ENCODE results near the gene GBP4.

DNA sequence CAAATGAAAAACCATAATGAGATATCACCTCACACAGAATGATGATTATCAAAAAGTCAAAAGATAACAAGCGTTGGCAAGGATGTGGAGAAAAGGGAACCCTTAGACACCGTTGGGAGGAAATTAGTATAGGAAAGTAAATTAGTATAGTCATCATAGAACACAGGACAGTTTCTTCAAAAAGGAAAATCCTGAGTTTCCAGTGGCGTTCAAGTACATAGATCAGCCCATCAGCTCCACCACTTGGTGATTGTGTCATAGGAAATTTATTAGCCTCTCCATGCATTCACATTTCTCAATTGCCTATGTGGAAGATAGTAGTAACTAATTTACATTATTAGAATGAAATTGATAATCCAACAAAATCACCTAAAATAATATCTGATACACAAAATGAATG is 52.0 kb downstream of the GBP4 start:
- TF ChIP-seq, protein P1, sequence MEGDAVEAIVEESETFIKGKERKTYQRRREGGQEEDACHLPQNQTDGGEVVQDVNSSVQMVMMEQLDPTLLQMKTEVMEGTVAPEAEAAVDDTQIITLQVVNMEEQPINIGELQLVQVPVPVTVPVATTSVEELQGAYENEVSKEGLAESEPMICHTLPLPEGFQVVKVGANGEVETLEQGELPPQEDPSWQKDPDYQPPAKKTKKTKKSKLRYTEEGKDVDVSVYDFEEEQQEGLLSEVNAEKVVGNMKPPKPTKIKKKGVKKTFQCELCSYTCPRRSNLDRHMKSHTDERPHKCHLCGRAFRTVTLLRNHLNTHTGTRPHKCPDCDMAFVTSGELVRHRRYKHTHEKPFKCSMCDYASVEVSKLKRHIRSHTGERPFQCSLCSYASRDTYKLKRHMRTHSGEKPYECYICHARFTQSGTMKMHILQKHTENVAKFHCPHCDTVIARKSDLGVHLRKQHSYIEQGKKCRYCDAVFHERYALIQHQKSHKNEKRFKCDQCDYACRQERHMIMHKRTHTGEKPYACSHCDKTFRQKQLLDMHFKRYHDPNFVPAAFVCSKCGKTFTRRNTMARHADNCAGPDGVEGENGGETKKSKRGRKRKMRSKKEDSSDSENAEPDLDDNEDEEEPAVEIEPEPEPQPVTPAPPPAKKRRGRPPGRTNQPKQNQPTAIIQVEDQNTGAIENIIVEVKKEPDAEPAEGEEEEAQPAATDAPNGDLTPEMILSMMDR (IDR thresholded peaks at IDR 0.05; ENCODE audit: low read depth, low read length, missing input control): no peak
- TF ChIP-seq JUND (IDR thresholded peaks at IDR 0.05) (no peak), RAD21 (IDR thresholded peaks at IDR 0.05) (no peak), EGR1 (IDR thresholded peaks at IDR 0.05; ENCODE audit: low read depth in 2 of 2) (no peak), TAF1 (conservative IDR thresholded peaks at IDR 0.05) (no peak)
- TF ChIP-seq, protein P2, sequence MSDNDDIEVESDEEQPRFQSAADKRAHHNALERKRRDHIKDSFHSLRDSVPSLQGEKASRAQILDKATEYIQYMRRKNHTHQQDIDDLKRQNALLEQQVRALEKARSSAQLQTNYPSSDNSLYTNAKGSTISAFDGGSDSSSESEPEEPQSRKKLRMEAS (IDR thresholded peaks at IDR 0.05): no peak
- TF ChIP-seq, protein P3, sequence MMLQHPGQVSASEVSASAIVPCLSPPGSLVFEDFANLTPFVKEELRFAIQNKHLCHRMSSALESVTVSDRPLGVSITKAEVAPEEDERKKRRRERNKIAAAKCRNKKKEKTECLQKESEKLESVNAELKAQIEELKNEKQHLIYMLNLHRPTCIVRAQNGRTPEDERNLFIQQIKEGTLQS (IDR thresholded peaks at IDR 0.05): no peak
- TF ChIP-seq, protein P4, sequence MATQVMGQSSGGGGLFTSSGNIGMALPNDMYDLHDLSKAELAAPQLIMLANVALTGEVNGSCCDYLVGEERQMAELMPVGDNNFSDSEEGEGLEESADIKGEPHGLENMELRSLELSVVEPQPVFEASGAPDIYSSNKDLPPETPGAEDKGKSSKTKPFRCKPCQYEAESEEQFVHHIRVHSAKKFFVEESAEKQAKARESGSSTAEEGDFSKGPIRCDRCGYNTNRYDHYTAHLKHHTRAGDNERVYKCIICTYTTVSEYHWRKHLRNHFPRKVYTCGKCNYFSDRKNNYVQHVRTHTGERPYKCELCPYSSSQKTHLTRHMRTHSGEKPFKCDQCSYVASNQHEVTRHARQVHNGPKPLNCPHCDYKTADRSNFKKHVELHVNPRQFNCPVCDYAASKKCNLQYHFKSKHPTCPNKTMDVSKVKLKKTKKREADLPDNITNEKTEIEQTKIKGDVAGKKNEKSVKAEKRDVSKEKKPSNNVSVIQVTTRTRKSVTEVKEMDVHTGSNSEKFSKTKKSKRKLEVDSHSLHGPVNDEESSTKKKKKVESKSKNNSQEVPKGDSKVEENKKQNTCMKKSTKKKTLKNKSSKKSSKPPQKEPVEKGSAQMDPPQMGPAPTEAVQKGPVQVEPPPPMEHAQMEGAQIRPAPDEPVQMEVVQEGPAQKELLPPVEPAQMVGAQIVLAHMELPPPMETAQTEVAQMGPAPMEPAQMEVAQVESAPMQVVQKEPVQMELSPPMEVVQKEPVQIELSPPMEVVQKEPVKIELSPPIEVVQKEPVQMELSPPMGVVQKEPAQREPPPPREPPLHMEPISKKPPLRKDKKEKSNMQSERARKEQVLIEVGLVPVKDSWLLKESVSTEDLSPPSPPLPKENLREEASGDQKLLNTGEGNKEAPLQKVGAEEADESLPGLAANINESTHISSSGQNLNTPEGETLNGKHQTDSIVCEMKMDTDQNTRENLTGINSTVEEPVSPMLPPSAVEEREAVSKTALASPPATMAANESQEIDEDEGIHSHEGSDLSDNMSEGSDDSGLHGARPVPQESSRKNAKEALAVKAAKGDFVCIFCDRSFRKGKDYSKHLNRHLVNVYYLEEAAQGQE (IDR thresholded peaks at IDR 0.05): no peak
- TF ChIP-seq, protein P5, sequence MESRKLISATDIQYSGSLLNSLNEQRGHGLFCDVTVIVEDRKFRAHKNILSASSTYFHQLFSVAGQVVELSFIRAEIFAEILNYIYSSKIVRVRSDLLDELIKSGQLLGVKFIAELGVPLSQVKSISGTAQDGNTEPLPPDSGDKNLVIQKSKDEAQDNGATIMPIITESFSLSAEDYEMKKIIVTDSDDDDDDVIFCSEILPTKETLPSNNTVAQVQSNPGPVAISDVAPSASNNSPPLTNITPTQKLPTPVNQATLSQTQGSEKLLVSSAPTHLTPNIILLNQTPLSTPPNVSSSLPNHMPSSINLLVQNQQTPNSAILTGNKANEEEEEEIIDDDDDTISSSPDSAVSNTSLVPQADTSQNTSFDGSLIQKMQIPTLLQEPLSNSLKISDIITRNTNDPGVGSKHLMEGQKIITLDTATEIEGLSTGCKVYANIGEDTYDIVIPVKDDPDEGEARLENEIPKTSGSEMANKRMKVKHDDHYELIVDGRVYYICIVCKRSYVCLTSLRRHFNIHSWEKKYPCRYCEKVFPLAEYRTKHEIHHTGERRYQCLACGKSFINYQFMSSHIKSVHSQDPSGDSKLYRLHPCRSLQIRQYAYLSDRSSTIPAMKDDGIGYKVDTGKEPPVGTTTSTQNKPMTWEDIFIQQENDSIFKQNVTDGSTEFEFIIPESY (IDR thresholded peaks at IDR 0.05): no peak
